Tibial nerve (tissue), 4 donors: ENCODE data around the gene IL18. TPM values are rescaled to one million over a fixed set of nuclear protein-coding genes. Genes with fewer than 3 reads are reported as not detected.

Source experiments
- DNase-seq, 2 donors: peaks; one replicate each; pipeline ENCODE4 v3.0.0-alpha.2; 2019; ENCODE audit warnings: low spot score in 2 of 2
- H3K27ac ChIP-seq, 4 donors: fragments of 200-600 bp; sonication (generic) in 3 of 4; one replicate each; pipeline ENCODE4 v1.5.1; 2017 to 2019; ENCODE audit warnings: mild to moderate bottlenecking in 1 of 4
- H3K27me3 ChIP-seq, 2 donors: fragments of 200-600 bp; sonication (generic) in 1 of 2; one replicate each; pipeline versions ENCODE4 v1.5.1 to v1.6.0; 2017 to 2019
- H3K36me3 ChIP-seq, 3 donors: fragments of 200-600 bp; sonication (generic); one replicate each; pipeline ENCODE4 v1.5.1; 2018 to 2019
- H3K4me1 ChIP-seq, 4 donors: fragments of 200-600 bp; sonication (generic) in 3 of 4; one replicate each; pipeline ENCODE4 v1.5.1; 2017 to 2019
- H3K4me3 ChIP-seq, 4 donors: fragments of 200-600 bp; sonication (generic) in 3 of 4; one replicate each; pipeline ENCODE4 v1.5.1; 2017 to 2019; ENCODE audit warnings: mild to moderate bottlenecking in 1 of 4, moderate library complexity in 1 of 4
- H3K9me3 ChIP-seq, 4 donors: fragments of 200-600 bp; sonication (generic) in 3 of 4; one replicate each; pipeline ENCODE4 v1.5.1; 2017 to 2019
- EP300 ChIP-seq, 2 donors: sonication (generic); formaldehyde crosslinking; IDR thresholded peaks; one replicate each; pipeline ENCODE4 v1.6.1; 2017; ENCODE audit warnings: antibody characterized with exemption in 2 of 2, mild to moderate bottlenecking in 1 of 2
- POLR2A ChIP-seq, 2 donors: fragments of 450-650 bp; IDR thresholded peaks; one replicate each; pipeline ENCODE4 v1.6.1; 2017; ENCODE audit warnings: antibody characterized with exemption in 2 of 2, mild to moderate bottlenecking in 2 of 2, moderate library complexity in 2 of 2
- WGBS, 2 donors: methylation state at CpG; one replicate each; pipeline ENCODE4 v1.1.5; 2018; 5-methylcytosine and 5-hydroxymethylcytosine counted together
- total RNA-seq, 4 donors: library from RNA; depleted of rRNA; stranded (reverse); fragments of >200 nt; gene quantifications; one replicate each; pipeline ENCODE4 v1.1.0, GENCODE V29; 2016
- TF ChIP-seq, protein P1 (sequence below), 5 experiments: fragments of 200-600 bp in 3 of 5; fragments of 450-650 bp in 2 of 5; sonication (generic) in 3 of 5; IDR thresholded peaks; one replicate each; pipeline ENCODE4 v1.5.1; 2016 to 2019; ENCODE audit warnings: antibody characterized with exemption in 5 of 5, mild to moderate bottlenecking in 3 of 5, moderate library complexity in 2 of 5

IL18 gene
- total RNA-seq, 4 donors from 2014 or later = 15.3 to 64.9 (median 33.5) TPM

DNA sequence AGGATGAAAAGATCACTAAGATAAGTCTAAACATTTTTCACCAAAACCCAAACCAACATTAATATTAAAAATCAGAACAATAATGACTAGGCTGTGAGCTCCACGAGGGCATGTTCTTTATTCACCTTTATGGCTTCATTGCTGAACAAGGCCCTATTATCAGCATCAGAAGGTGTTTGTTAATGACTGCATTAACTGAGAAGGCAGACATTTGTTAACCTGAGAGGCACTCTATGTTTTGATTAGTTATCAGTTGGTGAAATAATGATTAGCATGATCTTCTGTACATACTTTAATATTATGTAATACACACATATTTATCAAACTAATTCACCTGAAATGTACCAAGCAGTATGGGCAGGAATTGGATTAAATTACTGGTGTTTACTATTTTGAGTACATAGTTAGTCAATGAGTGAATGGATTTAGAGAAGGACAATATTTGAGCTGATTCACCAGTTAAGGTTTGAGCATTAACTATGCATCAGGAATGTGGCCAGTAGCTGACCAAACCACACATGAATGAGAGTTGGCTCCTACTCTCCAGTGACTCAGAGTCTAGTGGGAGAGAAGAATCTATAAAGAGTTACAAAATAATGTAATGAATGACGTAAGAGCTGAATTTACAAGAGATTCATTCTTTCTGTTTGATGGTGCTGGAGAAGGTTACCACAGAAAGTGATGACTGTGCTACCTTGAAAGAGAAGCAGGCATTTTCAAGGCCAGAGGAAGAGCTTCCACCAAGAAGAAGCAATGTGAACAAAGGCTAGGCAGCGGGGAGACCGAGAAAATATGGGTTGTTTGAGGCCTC lies 6.7 kb downstream of the IL18 start:
- Histone ChIP-seq H3K27ac (peak overlapping the region in 2 of 4 donors; percentile 58 to 84), H3K9me3 (no peaks in the 10 kb centered on the region), H3K4me3 (no peak overlapping the region), H3K4me1 (peaks cover 0 to 41% (median 7%) of the 10 kb centered on the region in 4 donors), H3K36me3 (peaks cover 0 to 3% (median 0%) of the 10 kb centered on the region in 3 donors), H3K27me3 (no peaks in the 10 kb centered on the region)
- TF ChIP-seq, protein P1, sequence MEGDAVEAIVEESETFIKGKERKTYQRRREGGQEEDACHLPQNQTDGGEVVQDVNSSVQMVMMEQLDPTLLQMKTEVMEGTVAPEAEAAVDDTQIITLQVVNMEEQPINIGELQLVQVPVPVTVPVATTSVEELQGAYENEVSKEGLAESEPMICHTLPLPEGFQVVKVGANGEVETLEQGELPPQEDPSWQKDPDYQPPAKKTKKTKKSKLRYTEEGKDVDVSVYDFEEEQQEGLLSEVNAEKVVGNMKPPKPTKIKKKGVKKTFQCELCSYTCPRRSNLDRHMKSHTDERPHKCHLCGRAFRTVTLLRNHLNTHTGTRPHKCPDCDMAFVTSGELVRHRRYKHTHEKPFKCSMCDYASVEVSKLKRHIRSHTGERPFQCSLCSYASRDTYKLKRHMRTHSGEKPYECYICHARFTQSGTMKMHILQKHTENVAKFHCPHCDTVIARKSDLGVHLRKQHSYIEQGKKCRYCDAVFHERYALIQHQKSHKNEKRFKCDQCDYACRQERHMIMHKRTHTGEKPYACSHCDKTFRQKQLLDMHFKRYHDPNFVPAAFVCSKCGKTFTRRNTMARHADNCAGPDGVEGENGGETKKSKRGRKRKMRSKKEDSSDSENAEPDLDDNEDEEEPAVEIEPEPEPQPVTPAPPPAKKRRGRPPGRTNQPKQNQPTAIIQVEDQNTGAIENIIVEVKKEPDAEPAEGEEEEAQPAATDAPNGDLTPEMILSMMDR (IDR thresholded peaks at IDR 0.05) = no peak
- peak in 1 of 2 donors; percentile 52 for TF ChIP-seq EP300 (IDR thresholded peaks at IDR 0.05)
- WGBS, 2 donors = 55 to 57% methylated on average over 4 of the region's 4 CpGs
- DNase-seq = peak in 1 of 2 donors; percentile 29

DNA sequence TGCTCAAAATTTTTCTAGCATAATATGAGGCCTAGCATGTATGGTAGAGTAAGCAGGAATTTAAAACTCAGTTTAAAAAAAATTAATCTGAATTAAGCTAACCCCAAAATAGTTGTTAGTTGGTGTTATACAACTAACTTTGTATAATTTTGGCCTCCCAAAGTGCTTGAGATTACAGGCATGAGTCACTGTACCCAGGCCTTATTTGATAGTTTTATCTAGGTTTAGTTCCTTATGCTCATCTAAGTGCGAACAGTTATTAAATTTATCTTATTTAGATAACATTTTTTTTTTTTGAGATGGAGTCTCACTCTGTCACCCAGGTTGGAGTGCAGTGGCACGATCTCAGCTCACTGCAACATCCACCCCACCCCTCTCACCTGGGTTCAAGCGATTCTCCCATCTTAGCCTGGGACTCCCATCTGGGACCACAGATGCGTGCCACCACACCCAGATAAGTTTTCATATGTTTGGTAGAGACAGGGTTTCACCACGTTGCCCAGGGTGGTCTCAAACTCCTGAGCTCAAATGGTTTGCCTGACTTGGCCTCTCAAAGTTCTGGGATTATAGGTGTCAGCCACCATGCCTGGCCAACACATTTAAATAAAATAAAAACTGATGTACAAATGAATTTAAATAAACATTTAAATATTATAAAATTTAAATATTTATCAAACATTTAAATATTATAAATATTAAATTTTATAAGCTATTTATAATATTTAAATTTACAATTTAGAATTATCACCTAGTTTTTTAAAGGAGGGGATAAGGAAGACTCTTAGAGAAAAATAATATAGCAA lies 7.5 kb downstream of the IL18 start:
- no peaks in the 10 kb centered on the region for H3K9me3 ChIP-seq
- H3K27ac ChIP-seq = peak overlapping the region in 2 of 4 donors; percentile 58 to 73
- TF ChIP-seq POLR2A (IDR thresholded peaks at IDR 0.05) (no peak), EP300 (IDR thresholded peaks at IDR 0.05) (no peak)
- TF ChIP-seq, protein P1 (IDR thresholded peaks at IDR 0.05) = no peak
- peaks cover 0 to 37% (median 7%) of the 10 kb centered on the region in 4 donors for H3K4me1 ChIP-seq
- peaks cover 0 to 3% (median 0%) of the 10 kb centered on the region in 3 donors for H3K36me3 ChIP-seq
- DNase-seq = no peak
- 89 to 92% methylated on average over 5 of the region's 5 CpGs for WGBS, 2 donors
- no peak overlapping the region for H3K4me3 ChIP-seq
- no peaks in the 10 kb centered on the region for H3K27me3 ChIP-seq

DNA sequence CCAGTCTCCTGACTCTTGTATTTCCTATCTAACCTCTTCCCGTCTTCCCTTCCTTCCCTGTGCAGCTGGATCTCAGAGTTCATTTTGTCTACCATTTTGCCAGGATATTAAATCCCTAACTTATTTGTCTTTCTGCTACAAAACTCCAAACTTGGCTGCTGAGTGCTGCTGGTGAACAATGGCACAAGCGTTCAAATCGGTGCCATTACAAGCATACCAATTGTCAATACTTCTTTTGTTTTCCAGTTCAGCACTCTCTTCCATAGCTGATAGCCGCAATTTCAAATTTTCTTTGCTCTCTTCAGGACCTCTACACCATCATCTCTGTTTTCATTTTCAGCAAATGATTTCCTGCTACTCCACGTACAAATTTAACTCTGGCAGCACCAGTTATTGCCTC lies 13.4 kb downstream of the IL18 start:
- no peak for TF ChIP-seq EP300 (IDR thresholded peaks at IDR 0.05)
- TF ChIP-seq POLR2A (IDR thresholded peaks at IDR 0.05) = no peak
- TF ChIP-seq, protein P1 (IDR thresholded peaks at IDR 0.05) = no peak
- no peak for DNase-seq
- 32 to 45% methylated on average over 5 of the region's 5 CpGs for WGBS, 2 donors
- Histone ChIP-seq H3K27ac (peak overlapping the region in 1 of 4 donors; percentile 52), H3K4me3 (no peak overlapping the region), H3K27me3 (no peaks in the 10 kb centered on the region), H3K4me1 (no peaks in the 10 kb centered on the region), H3K36me3 (peaks cover 0 to 6% (median 0%) of the 10 kb centered on the region in 3 donors), H3K9me3 (no peaks in the 10 kb centered on the region)

GRCh38 chr11:112143597-112143996 lies 20.3 kb downstream of the IL18 start:
- no peak for DNase-seq
- Histone ChIP-seq H3K9me3 (peaks cover 0 to 9% (median 0%) of the 10 kb centered on the region in 4 donors), H3K27ac (no peak overlapping the region), H3K27me3 (no peaks in the 10 kb centered on the region), H3K4me1 (no peaks in the 10 kb centered on the region), H3K4me3 (no peak overlapping the region), H3K36me3 (peaks cover 0 to 37% (median 0%) of the 10 kb centered on the region in 3 donors)
- WGBS, 2 donors = 87 to 90% methylated on average over 3 of the region's 3 CpGs
- TF ChIP-seq, protein P1 (IDR thresholded peaks at IDR 0.05) = no peak
- no peak for TF ChIP-seq EP300 (IDR thresholded peaks at IDR 0.05)

DNA sequence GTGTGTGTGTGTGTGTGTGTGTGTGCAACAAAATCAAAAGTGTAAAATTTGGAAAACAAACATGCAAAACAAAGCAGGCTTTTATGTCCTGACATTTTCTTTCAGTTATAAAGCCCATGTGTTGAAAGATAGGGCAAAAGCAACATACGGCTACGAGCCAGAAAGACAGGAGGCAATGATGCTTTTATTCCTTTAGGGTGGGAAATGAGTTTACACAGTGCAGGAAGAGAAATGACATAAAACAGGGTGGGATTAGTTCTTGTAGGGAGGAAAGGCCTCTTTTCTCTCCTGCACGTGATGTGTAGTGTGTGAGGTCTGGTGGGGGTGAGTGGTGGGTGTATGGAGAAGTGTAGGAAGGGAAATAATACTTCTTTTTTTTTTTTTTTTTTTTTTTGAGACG lies 29.4 kb downstream of the IL18 start:
- Histone ChIP-seq H3K27ac (no peak overlapping the region), H3K27me3 (no peaks in the 10 kb centered on the region), H3K4me1 (no peaks in the 10 kb centered on the region), H3K9me3 (no peaks in the 10 kb centered on the region), H3K4me3 (no peak overlapping the region), H3K36me3 (no peaks in the 10 kb centered on the region)
- TF ChIP-seq POLR2A (IDR thresholded peaks at IDR 0.05) (no peak), EP300 (IDR thresholded peaks at IDR 0.05) (no peak)
- TF ChIP-seq, protein P1 (IDR thresholded peaks at IDR 0.05) = no peak
- DNase-seq = no peak
- WGBS, 2 donors = 38 to 64% methylated on average over 4 of the region's 4 CpGs
